Breast epithelium (tissue), 4 donors: ENCODE measurements around the gene PIK3C2G. TPM values are rescaled to one million over a fixed set of nuclear protein-coding genes. Genes with fewer than 3 reads are reported as not detected.

ENCODE experiments used
- DNase-seq, 2 donors: peaks; one replicate each; pipeline ENCODE4 v3.0.0-alpha.2; 2019; ENCODE audit warnings: low spot score in 2 of 2
- H3K27ac ChIP-seq, 2 donors: fragments of 200-600 bp; sonication (generic) in 1 of 2; one replicate each; pipeline ENCODE4 v1.5.1; 2016 to 2019; ENCODE audit warnings: mild to moderate bottlenecking in 1 of 2
- H3K27me3 ChIP-seq, 2 donors: fragments of 200-600 bp; sonication (generic) in 1 of 2; one replicate each; pipeline versions ENCODE4 v1.5.1 to v1.6.0; 2017 to 2019; ENCODE audit warnings: control low read depth in 1 of 2, mild to moderate bottlenecking in 1 of 2
- H3K36me3 ChIP-seq: fragments of 200-600 bp; one replicate; pipeline ENCODE4 v1.5.1; 2019
- H3K4me1 ChIP-seq, 2 donors: fragments of 200-600 bp; sonication (generic); one replicate each; pipeline ENCODE4 v1.5.1; 2016 to 2019; ENCODE audit warnings: control low read depth in 1 of 2
- H3K4me3 ChIP-seq, 3 donors: fragments of 200-600 bp; sonication (generic); 1 replicate in 2 of 3; 2 replicates in 1 of 3; pipeline ENCODE4 v1.5.1; 2016 to 2019; ENCODE audit warnings: mild to moderate bottlenecking in 3 of 3, moderate library complexity in 2 of 3
- H3K9me3 ChIP-seq, 2 donors: fragments of 200-600 bp; sonication (generic) in 1 of 2; one replicate each; pipeline ENCODE4 v1.5.1; 2016 to 2019; ENCODE audit warnings: control low read depth in 1 of 2
- POLR2A ChIP-seq: fragments of 450-650 bp; IDR thresholded peaks from one replicate; pipeline ENCODE4 v1.6.1; 2016; ENCODE audit warnings: antibody characterized with exemption, mild to moderate bottlenecking, moderate library complexity
- POLR2AphosphoS5 ChIP-seq, 3 donors: sonication (generic); formaldehyde crosslinking; IDR thresholded peaks; one replicate each; pipeline ENCODE4 v1.6.1; 2017; ENCODE audit warnings: antibody characterized with exemption in 3 of 3
- intact Hi-C: fragments of 100-400 bp; cut with DNase I; formaldehyde crosslinking; loops from one replicate; pipeline ENCODE4 v1.15.1; 2023; ENCODE audit warnings: low total_unique reads
- total RNA-seq, 3 donors: library from RNA; depleted of rRNA; stranded (reverse); fragments of >200 nt; gene quantifications; one replicate each; pipeline ENCODE4 v1.1.0, GENCODE V29; 2016
- TF ChIP-seq, protein P1 (sequence below), 3 donors: fragments of 450-650 bp; IDR thresholded peaks; one replicate each; pipeline ENCODE4 v1.5.1; 2016 to 2017; ENCODE audit warnings: antibody characterized with exemption in 3 of 3, mild to moderate bottlenecking in 3 of 3, moderate library complexity in 3 of 3

The PIK3C2G gene
- total RNA-seq, 3 donors from 2014 or later = 0.16 to 164 (median 35.1) TPM

DNA sequence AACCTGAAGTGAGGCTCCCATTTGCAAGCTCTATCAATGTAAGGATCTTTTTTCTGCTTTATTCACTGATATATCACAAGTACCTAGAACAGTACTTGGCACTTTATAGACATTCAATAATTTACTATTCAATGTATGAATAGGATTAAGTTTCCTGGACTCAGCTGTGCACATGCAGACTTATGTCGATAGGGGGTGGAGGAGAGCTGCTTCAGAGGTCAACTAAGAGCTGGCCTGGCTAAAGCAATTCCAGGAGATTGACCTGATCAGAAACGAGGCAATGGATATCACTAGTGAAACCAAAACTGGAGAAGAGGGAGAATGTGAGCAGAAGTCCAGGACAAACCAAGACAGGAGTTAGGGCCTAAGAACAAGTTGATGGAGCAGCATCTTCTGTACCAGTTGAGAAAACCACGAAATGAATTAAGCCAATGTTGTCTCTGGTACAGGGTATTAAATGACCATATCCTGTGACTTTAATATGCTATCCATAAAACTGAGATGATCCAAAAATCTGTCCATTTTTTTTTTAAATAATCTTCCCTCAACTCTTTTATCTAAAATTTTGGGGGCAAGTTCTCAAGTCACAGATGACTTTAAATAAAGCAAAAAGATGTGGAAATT is 169.2 kb downstream of the PIK3C2G start:
- DNase-seq = no peak
- Histone ChIP-seq H3K4me3 (no peak overlapping the region), H3K9me3 (no peaks in the 10 kb centered on the region), H3K4me1 (no peaks in the 10 kb centered on the region), H3K27ac (no peak overlapping the region), H3K27me3 (no peaks in the 10 kb centered on the region), H3K36me3 (no peaks in the 10 kb centered on the region)
- TF ChIP-seq POLR2A = no peak
- TF ChIP-seq, protein P1, sequence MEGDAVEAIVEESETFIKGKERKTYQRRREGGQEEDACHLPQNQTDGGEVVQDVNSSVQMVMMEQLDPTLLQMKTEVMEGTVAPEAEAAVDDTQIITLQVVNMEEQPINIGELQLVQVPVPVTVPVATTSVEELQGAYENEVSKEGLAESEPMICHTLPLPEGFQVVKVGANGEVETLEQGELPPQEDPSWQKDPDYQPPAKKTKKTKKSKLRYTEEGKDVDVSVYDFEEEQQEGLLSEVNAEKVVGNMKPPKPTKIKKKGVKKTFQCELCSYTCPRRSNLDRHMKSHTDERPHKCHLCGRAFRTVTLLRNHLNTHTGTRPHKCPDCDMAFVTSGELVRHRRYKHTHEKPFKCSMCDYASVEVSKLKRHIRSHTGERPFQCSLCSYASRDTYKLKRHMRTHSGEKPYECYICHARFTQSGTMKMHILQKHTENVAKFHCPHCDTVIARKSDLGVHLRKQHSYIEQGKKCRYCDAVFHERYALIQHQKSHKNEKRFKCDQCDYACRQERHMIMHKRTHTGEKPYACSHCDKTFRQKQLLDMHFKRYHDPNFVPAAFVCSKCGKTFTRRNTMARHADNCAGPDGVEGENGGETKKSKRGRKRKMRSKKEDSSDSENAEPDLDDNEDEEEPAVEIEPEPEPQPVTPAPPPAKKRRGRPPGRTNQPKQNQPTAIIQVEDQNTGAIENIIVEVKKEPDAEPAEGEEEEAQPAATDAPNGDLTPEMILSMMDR (IDR thresholded peaks at IDR 0.05) = peak; percentile 41 to 68 (median 66)
- intact Hi-C loops = no loop called here

DNA sequence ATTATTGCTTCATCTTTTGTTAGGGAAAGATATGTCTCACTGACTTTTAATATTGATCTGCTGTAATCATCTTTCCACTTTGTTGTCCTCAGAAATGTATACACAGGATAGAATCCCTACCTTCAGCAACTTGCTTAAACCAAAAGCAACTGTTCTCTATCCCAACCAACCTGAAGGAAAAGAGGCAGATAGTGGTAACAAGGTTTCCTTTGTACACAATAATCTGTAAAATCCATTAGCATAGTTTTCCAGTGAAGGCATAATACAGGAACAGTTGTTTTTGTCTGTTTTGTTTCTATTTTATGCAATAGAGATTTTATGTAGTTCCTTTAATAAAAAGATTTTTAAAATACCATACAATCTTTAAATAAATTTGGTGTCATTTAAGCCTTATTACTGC is 170.5 kb downstream of the PIK3C2G start:
- Histone ChIP-seq H3K9me3 (no peaks in the 10 kb centered on the region), H3K27me3 (no peaks in the 10 kb centered on the region), H3K4me1 (no peaks in the 10 kb centered on the region), H3K27ac (no peak overlapping the region), H3K36me3 (no peaks in the 10 kb centered on the region), H3K4me3 (no peak overlapping the region)
- no peak for DNase-seq
- intact Hi-C loops = no loop called here
- TF ChIP-seq, protein P1 (IDR thresholded peaks at IDR 0.05) = no peak
- no peak for TF ChIP-seq POLR2A
- no peak for TF ChIP-seq POLR2AphosphoS5 (IDR thresholded peaks at IDR 0.05)

DNA sequence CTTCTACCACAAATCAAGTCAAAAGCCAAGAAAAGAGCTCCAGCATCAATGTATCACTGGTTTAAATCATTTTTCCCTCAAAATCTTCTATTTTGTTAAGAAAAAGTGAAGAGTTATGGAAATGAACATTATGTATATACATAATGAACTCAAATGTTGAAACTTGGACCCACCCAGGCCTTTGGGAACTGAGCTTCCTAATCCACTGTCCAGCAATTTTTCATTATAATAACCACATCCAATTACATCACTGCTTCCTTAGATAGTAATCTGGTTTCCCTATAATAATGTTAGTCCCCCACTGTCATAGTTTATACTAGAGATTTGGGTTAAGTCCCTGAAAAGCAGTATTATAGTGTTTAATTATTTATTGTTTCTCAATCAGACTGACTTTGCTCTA is 170.9 kb downstream of the PIK3C2G start:
- Histone ChIP-seq H3K27ac (no peak overlapping the region), H3K4me3 (no peak overlapping the region), H3K4me1 (no peaks in the 10 kb centered on the region), H3K27me3 (no peaks in the 10 kb centered on the region), H3K9me3 (no peaks in the 10 kb centered on the region), H3K36me3 (no peaks in the 10 kb centered on the region)
- no peak for DNase-seq
- TF ChIP-seq, protein P1 (IDR thresholded peaks at IDR 0.05) = no peak
- TF ChIP-seq POLR2AphosphoS5 (IDR thresholded peaks at IDR 0.05) (no peak), POLR2A (no peak)
- intact Hi-C loops = no loop called here

DNA sequence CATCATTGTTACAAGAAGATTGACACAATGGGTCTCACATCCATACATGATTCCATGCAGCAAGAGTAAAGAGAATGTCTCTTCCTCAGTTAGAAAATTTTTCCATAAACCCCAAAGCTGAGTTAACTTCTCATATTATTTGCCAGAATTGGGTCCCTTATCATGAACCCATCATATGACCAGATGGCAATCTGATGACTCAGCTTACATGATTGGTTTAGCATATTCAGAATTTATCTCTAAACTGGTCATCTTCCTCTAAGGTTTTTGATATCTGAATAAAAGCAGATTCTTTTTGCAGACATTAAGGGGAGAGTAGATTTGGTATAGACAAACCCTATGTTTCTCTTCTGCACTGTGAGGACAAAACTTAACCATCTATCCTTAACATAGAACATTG is 174.9 kb downstream of the PIK3C2G start:
- TF ChIP-seq POLR2AphosphoS5 (IDR thresholded peaks at IDR 0.05) = no peak
- no peak for TF ChIP-seq POLR2A
- TF ChIP-seq, protein P1 (IDR thresholded peaks at IDR 0.05) = no peak
- no peaks in the 10 kb centered on the region for H3K9me3 ChIP-seq

DNA sequence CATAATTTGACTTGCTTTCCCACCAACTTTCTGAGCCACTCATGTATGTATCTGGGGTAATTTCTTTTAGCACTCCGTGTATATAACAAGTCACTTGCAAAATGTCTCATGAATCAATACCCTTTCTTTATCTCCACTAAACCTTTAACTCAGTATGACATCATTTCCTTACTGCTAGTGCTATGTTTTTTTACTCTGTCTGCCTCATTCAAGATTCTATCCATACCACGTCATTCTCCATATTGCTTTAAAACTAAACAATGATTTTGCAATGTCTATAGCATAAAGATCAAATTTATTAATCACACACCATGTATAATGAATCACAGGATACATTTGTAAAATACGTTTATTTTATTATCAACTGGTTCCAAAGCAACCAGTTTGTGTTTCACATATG is 178.2 kb downstream of the PIK3C2G start:
- no peaks in the 10 kb centered on the region for H3K4me1 ChIP-seq

More for the DNA sequence above, 174.9 kb downstream of the PIK3C2G start:
- Histone ChIP-seq H3K4me1 (no peaks in the 10 kb centered on the region), H3K4me3 (no peak overlapping the region), H3K27ac (no peak overlapping the region), H3K27me3 (no peaks in the 10 kb centered on the region), H3K36me3 (no peaks in the 10 kb centered on the region)
- DNase-seq = no peak
- intact Hi-C loops = no loop called here

More for the DNA sequence above, 178.2 kb downstream of the PIK3C2G start:
- Histone ChIP-seq H3K36me3 (peaks cover 4% of the 10 kb centered on the region), H3K27ac (no peak overlapping the region), H3K4me3 (no peak overlapping the region), H3K27me3 (no peaks in the 10 kb centered on the region), H3K9me3 (no peaks in the 10 kb centered on the region)
- TF ChIP-seq POLR2A (no peak), POLR2AphosphoS5 (IDR thresholded peaks at IDR 0.05) (no peak)
- TF ChIP-seq, protein P1 (IDR thresholded peaks at IDR 0.05) = no peak
- no peak for DNase-seq
- intact Hi-C loops = no loop called here
